Spinal cord (tissue), 10 donors: Measurements from ENCODE around the gene SUCO. TPM values are rescaled to one million over a fixed set of nuclear protein-coding genes. Genes with fewer than 3 reads are reported as not detected.

Source experiments
- DNase-seq, 6 donors: peaks; one replicate each; pipeline versions ENCODE4 v3.0.0 to v3.0.0-alpha.2; 2013 to 2015; ENCODE audit warnings: low spot score in 6 of 6, low read depth in 4 of 6
- H3K27ac ChIP-seq: one replicate; pipeline ENCODE4 v1.5.1; 2013; ENCODE audit warnings: low read depth, low read length, control low read depth
- H3K27me3 ChIP-seq: one replicate; pipeline ENCODE4 v1.6.1; 2013; ENCODE audit warnings: low read length; ENCODE audit not compliant: control insufficient read depth, insufficient read depth
- H3K36me3 ChIP-seq: one replicate; pipeline ENCODE4 v1.6.1; 2013; ENCODE audit warnings: low read length; ENCODE audit not compliant: control insufficient read depth, insufficient read depth
- H3K4me1 ChIP-seq: one replicate; pipeline ENCODE4 v1.6.1; 2013; ENCODE audit warnings: low read length; ENCODE audit not compliant: control insufficient read depth, insufficient read depth
- H3K4me3 ChIP-seq: one replicate; pipeline ENCODE4 v1.5.1; 2013; ENCODE audit warnings: low read depth, low read length, control low read depth
- H3K9me3 ChIP-seq: one replicate; pipeline ENCODE4 v1.6.1; 2013; ENCODE audit warnings: low read length; ENCODE audit not compliant: control insufficient read depth, insufficient read depth
- WGBS: methylation state at CpG from one replicate; pipeline ENCODE4 v1.1.5; 2013; ENCODE audit warnings: missing lambda C conversion rate; ENCODE audit not compliant: insufficient coverage; 5-methylcytosine and 5-hydroxymethylcytosine counted together
- polyA plus RNA-seq, 2 donors: library from polyadenylated mRNA; unstranded; fragments of 120-200 nt; gene quantifications; one replicate each; pipeline ENCODE4 v1.2.1, GENCODE V29; 2013; ENCODE audit not compliant: insufficient read length in 2 of 2
- total RNA-seq, 2 donors: library from RNA; depleted of rRNA in 1 of 2; stranded (reverse); fragments of 120-200 nt in 1 of 2; fragments of >200 nt in 1 of 2; gene quantifications; one replicate each; pipeline versions ENCODE4 v1.2.3 to v1.2.4, GENCODE V29; 2013 to 2014
- donor health status: healthy.

The SUCO gene
- total and polyA plus RNA-seq, 4 donors, result 35.0 to 81.0 (median 43.5) TPM

DNA sequence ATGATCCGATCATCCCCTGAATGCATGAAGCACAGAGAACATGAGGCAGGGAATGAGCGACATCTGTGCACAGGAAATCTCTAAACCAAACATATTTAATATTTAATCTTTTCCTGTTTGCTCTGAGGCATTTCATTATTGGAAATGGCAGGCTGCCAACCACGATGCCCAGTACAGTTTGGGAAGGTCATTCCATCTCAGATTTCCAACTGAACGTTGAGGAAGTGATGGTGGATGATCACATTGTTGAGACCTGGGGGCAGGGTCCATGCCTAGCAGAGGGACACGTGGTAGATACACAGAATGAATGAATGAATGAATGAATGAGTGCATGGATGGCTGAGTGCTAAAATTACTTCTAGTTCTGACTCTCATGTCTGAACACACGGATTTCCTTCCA is 110.0 kb downstream of the SUCO start:
- Histone ChIP-seq H3K27ac (no peak overlapping the region), H3K9me3 (no peaks in the 10 kb centered on the region), H3K36me3 (no peaks in the 10 kb centered on the region), H3K4me3 (no peak overlapping the region), H3K27me3 (no peaks in the 10 kb centered on the region), H3K4me1 (no peaks in the 10 kb centered on the region)
- DNase-seq, result no peak
- WGBS, result no CpG with 5 or more reads among the region's 6 CpGs

DNA sequence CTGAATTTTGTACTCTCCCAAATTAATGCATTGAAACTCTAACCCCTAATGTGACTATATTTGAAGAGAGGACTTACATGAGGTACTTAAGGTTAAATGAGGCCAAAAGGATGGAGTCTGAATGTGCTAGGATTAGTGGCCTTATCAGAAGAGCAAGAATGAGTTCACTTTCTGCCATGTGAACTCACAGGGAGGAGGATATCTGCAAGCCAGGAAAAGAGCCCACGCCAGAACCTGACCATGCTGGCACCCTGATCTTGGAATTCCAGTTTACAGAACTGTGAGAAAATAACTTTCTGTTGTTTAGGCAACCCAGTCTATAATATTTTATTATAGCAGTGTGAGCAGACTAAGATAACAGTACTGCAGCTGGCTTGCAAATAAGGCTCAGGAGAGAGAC is 113.7 kb downstream of the SUCO start:
- no CpG with 5 or more reads among the region's 1 CpG for WGBS
- no peaks in the 10 kb centered on the region for H3K27me3 ChIP-seq
- H3K4me3 ChIP-seq, result no peak overlapping the region
- no peak overlapping the region for H3K27ac ChIP-seq
- no peak for DNase-seq
- no peaks in the 10 kb centered on the region for H3K9me3 ChIP-seq
- H3K36me3 ChIP-seq, result no peaks in the 10 kb centered on the region
- H3K4me1 ChIP-seq, result no peaks in the 10 kb centered on the region

DNA sequence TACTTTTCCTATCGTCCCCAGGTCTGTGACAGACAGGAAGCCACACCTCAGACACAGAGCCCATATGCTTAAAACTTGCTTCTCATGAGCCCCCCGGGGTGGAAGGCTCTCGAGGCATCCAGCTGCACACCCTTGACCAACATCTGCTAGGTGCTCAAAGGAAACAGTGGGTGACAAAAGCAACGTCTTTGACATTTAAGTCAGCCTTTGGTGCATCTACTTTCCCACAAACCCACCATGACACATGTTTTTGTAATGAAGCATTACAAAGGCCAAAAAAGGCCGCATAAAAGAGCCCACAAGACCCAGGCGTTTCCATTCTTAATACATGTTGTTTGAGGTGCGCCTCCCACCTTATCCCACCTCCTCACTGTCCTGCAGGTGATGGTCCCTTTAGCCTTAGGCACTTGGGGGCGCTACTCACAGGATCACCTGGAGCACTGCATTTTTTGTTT is 114.2 kb downstream of the SUCO start:
- no peak overlapping the region for H3K27ac ChIP-seq
- no peak overlapping the region for H3K4me3 ChIP-seq
- WGBS, result 69% methylated on average over 5 of the region's 8 CpGs
- no peaks in the 10 kb centered on the region for H3K4me1 ChIP-seq
- no peaks in the 10 kb centered on the region for H3K36me3 ChIP-seq
- no peaks in the 10 kb centered on the region for H3K9me3 ChIP-seq
- DNase-seq, result no peak
- no peaks in the 10 kb centered on the region for H3K27me3 ChIP-seq

DNA sequence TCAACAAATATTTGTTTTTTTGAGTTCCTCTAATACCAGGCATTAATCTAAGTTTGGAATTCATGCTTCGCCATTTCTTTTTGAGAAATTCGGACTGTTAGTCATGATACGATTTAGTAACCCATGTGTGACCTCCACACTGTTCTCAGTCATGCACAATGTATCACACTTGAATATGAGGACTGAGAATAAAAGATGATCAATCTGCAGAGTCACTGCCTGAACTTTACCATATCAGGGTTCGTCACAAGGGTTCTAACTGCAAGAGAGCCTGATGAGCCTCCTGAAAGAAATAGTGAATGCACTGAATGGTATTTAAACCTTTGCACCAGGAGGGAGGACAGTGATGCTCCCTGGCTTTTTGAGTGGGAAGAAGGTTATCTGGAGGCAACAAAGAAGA is 115.0 kb downstream of the SUCO start:
- H3K36me3 ChIP-seq, result no peaks in the 10 kb centered on the region
- no peaks in the 10 kb centered on the region for H3K27me3 ChIP-seq
- WGBS, result 100% methylated on average over 2 of the region's 4 CpGs
- H3K9me3 ChIP-seq, result no peaks in the 10 kb centered on the region
- H3K4me3 ChIP-seq, result no peak overlapping the region
- no peaks in the 10 kb centered on the region for H3K4me1 ChIP-seq
- DNase-seq, result no peak
- H3K27ac ChIP-seq, result no peak overlapping the region

DNA sequence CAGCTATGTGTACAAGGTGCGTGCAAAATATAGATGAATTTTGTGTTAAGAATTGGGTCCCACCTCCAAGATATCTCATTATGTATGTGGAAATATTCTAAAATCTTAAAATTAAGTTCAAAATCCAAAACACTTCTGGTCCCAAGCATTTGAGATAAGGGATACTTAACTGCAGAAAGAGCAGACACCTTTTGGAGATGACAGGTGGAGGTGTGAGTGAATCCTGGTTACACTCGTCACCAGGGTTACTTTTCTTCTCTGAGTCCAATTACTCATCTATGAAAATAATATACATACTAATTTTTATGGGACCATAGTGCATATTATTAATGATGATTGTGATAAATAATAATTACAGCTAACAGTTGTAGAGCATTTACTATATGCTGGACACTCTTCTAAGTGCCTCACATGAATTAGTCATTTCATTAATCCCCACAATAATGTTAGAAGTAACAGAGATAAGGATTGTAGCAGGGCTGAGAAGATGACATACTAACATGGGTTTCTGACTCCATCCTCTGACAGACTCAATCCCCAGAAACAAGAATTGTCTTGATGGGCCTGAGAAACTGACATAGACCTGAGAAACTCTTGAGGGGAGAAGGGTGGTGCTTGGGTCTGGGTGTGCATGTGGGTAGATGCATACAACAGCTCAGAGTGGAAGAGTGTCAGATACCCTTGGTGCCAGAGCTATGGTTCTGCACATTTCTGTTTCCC is 117.7 kb downstream of the SUCO start:
- Histone ChIP-seq H3K4me3 (no peak overlapping the region), H3K36me3 (no peaks in the 10 kb centered on the region), H3K27me3 (no peaks in the 10 kb centered on the region), H3K9me3 (no peaks in the 10 kb centered on the region), H3K4me1 (no peaks in the 10 kb centered on the region), H3K27ac (no peak overlapping the region)
- WGBS, result no CpG with 5 or more reads among the region's 2 CpGs
- no peak for DNase-seq

DNA sequence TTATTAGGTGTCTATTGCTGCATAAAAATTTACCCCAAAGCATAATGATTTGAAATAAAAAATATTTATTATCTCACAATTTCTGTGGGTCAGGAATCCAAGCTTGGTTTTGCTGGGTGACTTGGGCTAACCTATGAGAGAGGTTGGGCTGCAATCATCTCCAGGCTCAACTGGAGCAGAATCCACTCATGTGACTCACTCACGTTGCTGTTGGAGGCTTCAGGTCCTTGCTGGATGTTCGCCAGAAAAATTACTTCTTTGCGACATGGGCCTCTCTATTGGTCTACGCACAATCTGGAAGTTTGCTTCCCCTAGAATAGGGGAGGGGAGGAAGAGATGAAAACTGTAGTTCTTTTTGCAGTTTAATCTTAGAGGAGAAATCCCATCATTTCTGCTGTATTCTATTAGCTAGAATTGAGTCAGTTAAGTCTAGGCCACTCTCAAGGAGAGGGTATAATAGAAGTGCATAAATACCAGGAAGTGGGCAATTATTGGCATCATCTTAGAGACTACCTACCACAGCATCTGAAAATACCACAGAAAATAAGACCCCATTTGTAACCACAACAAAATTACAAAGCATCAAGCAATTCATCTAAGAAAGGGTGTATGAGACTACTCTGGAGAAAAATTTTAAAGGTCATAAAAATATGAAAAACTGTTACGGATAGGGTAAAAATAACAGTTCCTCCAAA is 120.2 kb downstream of the SUCO start:
- DNase-seq, result no peak
- Histone ChIP-seq H3K27me3 (no peaks in the 10 kb centered on the region), H3K4me3 (no peak overlapping the region), H3K27ac (no peak overlapping the region), H3K9me3 (no peaks in the 10 kb centered on the region), H3K36me3 (no peaks in the 10 kb centered on the region), H3K4me1 (no peaks in the 10 kb centered on the region)
- WGBS, result 73% methylated on average over 3 of the region's 5 CpGs

DNA sequence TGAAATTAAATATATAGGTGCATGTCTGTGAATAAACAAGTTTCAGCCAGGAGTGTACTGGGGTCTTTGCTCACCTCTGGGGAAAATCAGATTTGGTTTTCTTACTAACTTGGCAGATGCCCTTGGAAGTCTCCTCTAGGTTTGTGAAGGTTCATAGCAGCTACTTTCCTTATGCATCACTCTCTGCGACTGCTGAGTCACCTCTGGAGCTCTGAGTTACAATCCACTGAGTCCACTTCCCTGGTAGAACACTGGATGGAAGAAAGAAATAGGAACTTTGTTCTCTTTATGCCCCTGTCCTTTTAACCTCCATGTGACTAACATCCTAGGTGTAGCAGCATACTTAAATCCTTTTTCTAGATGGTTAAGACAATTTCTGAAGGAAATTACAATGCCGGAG is 121.6 kb downstream of the SUCO start:
- WGBS, result no CpG with 5 or more reads among the region's 2 CpGs
- no peak overlapping the region for H3K4me3 ChIP-seq
- no peaks in the 10 kb centered on the region for H3K4me1 ChIP-seq
- H3K36me3 ChIP-seq, result no peaks in the 10 kb centered on the region
- H3K9me3 ChIP-seq, result no peaks in the 10 kb centered on the region
- DNase-seq, result no peak
- H3K27me3 ChIP-seq, result no peaks in the 10 kb centered on the region
- H3K27ac ChIP-seq, result no peak overlapping the region

DNA sequence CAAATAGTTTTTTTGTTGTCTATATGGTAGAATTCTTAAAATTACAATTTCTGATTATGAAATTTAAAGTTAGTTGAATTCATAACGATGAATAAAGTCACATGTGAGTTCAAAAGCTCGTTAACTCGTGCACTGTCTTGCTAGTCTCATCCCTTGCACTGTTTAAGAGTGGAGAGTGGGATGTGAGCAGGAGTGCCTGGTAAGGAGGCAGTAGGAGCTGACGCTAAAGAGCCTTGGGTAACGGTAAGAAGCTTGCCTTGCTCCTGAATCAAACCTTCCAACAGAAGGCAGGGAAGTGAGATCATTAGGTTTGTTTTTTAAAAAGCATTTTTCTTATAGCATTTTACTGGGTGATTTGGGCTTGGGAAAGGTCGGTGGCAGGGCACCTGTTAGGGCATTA is 123.6 kb downstream of the SUCO start:
- H3K27me3 ChIP-seq, result no peaks in the 10 kb centered on the region
- no peaks in the 10 kb centered on the region for H3K9me3 ChIP-seq
- no peak for DNase-seq
- no peaks in the 10 kb centered on the region for H3K36me3 ChIP-seq
- H3K27ac ChIP-seq, result no peak overlapping the region
- WGBS, result 92% methylated on average over 6 of the region's 6 CpGs
- H3K4me3 ChIP-seq, result no peak overlapping the region
- no peaks in the 10 kb centered on the region for H3K4me1 ChIP-seq

DNA sequence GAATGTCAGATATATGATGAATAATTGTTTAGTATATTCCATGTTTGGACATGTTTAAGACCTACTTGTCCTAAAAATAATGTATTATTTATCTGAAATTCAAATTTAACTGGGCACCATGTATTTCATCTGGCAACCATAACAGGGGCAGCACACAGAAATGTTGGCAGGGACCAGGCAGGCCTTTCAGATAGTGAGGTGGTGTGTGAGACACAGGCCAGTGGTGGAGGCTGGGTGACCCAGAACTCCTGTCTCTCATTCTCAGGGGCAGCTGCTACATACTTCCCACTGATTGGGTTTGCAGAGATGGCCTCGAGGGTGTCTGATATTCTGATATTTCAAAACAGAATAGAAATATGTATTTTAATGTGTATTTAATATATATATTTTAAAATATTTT is 124.6 kb downstream of the SUCO start:
- Histone ChIP-seq H3K27ac (no peak overlapping the region), H3K4me3 (no peak overlapping the region), H3K36me3 (no peaks in the 10 kb centered on the region), H3K27me3 (no peaks in the 10 kb centered on the region), H3K9me3 (no peaks in the 10 kb centered on the region), H3K4me1 (no peaks in the 10 kb centered on the region)
- no CpG with 5 or more reads among the region's 1 CpG for WGBS
- DNase-seq, result no peak

DNA sequence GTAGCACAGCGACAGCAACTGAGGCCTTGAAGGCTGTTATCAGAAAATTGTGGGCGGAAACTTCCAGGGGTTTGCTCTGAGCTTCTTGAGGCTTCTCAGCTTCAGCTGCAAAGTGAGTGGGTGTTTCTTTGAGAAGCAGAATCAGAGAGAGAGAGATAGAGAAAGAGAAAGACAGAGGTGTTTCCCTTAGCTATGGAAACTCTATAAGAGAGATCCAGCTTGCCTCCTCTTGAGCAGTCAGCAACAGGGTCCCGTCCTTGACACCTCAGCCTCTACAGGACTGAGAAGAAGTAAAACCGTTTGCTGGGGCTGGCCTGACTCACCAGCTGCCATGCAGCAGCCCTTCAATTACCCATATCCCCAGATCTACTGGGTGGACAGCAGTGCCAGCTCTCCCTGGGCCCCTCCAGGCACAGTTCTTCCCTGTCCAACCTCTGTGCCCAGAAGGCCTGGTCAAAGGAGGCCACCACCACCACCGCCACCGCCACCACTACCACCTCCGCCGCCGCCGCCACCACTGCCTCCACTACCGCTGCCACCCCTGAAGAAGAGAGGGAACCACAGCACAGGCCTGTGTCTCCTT is 126.0 kb downstream of the SUCO start, which contains the start of gene FASLG:
Gene FASLG (plus strand): TSS at position 233 of the 583 bp plus-strand sequence. CDS start 99 bp downstream, at position 332.
- Histone ChIP-seq H3K36me3 (no peaks in the 10 kb centered on the region), H3K9me3 (no peaks in the 10 kb centered on the region), H3K27ac (no peak within 1 kb of the TSS), H3K27me3 (no peaks in the 10 kb centered on the region), H3K4me3 (no peak within 1 kb of the TSS), H3K4me1 (no peaks in the 10 kb centered on the region)
- WGBS, result 87% methylated on average over 5 of the region's 11 CpGs
- no peak for DNase-seq
